Uterus (tissue), 4 donors: Measurements from ENCODE around the gene DPP6. TPM values are rescaled to one million over a fixed set of nuclear protein-coding genes. Genes with fewer than 3 reads are reported as not detected.

Source experiments
- DNase-seq, 2 donors: peaks; one replicate each; pipeline ENCODE4 v3.0.0-alpha.2; 2019 to 2020
- H3K27ac ChIP-seq, 2 donors: fragments of 200-600 bp; sonication (generic); 1 replicate in 1 of 2; 2 replicates in 1 of 2; pipeline ENCODE4 v1.5.1; 2016 to 2018
- H3K27me3 ChIP-seq, 2 donors: fragments of 200-600 bp; sonication (generic); one replicate each; pipeline ENCODE4 v1.5.1; 2018 to 2019; ENCODE audit warnings: control low read depth in 1 of 2
- H3K36me3 ChIP-seq, 2 donors: fragments of 200-600 bp; sonication (generic); one replicate each; pipeline ENCODE4 v1.5.1; 2019; ENCODE audit warnings: control low read depth in 1 of 2
- H3K4me1 ChIP-seq, 2 donors: fragments of 200-600 bp; sonication (generic); one replicate each; pipeline ENCODE4 v1.5.1; 2018 to 2019; ENCODE audit warnings: control low read depth in 1 of 2
- H3K4me3 ChIP-seq, 2 donors: fragments of 200-600 bp; sonication (generic); 1 replicate in 1 of 2; 2 replicates in 1 of 2; pipeline ENCODE4 v1.5.1; 2018 to 2019; ENCODE audit warnings: mild to moderate bottlenecking in 1 of 2
- H3K9me3 ChIP-seq, 2 donors: fragments of 200-600 bp; sonication (generic); one replicate each; pipeline ENCODE4 v1.5.1; 2019; ENCODE audit warnings: control low read depth in 1 of 2
- CTCF ChIP-seq, 4 experiments: fragments of 200-600 bp in 2 of 4; fragments of 450-650 bp in 2 of 4; sonication (generic) in 2 of 4; IDR thresholded peaks; one replicate each; pipeline ENCODE4 v1.5.1; 2016 to 2019; ENCODE audit warnings: antibody characterized with exemption in 4 of 4, mild to moderate bottlenecking in 2 of 4, moderate library complexity in 1 of 4
- POLR2A ChIP-seq, 2 donors: fragments of 450-650 bp; IDR thresholded peaks; one replicate each; pipeline ENCODE4 v1.6.1; 2016; ENCODE audit warnings: antibody characterized with exemption in 2 of 2, mild to moderate bottlenecking in 1 of 2, moderate library complexity in 1 of 2
- intact Hi-C: fragments of 100-400 bp; cut with DNase I; formaldehyde crosslinking; loops from one replicate; pipeline ENCODE4 v1.15.1; 2023; ENCODE audit warnings: low total_unique reads
- total RNA-seq, 4 donors: library from RNA; depleted of rRNA in 3 of 4; stranded (reverse); fragments of >200 nt in 3 of 4; gene quantifications; one replicate each; pipeline versions ENCODE4 v1.1.0 to v1.2.4, GENCODE V29; 2014 to 2023
- donor health status: DM: yes; HTN: yes; CAD: no.

The DPP6 gene
- total RNA-seq, 4 donors from 2014 or later, result 4.1 to 107 (median 42.7) TPM

DNA sequence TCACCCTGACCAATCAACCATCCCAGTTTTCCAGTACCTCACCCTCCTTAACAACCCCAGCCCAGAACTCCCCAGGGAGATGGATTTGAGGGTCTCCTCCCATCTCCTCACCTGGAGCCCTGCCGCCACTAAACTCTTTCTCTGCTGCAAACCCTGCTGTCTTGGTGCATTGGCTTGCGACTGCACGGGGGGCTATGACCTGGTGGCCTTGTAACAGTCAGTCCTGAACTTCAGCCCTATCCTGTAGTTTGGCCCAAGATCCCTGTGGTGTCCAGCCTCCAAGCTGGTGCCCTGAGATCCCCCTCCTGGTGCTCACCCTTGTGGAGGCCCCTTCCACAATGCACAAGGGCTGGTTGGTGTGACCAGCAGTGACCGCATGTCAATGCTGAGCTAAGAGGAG, 858.8 kb downstream of the DPP6 start:
- no peaks in the 10 kb centered on the region for H3K36me3 ChIP-seq
- peaks cover 0 to 3% of the 10 kb centered on the region in 2 donors for H3K27me3 ChIP-seq
- intact Hi-C loops, result no loop called here
- no peaks in the 10 kb centered on the region for H3K9me3 ChIP-seq
- no peak for DNase-seq
- TF ChIP-seq CTCF (IDR thresholded peaks at IDR 0.05) (no peak), POLR2A (IDR thresholded peaks at IDR 0.05) (no peak)
- no peak overlapping the region for H3K27ac ChIP-seq
- no peak overlapping the region for H3K4me3 ChIP-seq
- H3K4me1 ChIP-seq, result no peaks in the 10 kb centered on the region

DNA sequence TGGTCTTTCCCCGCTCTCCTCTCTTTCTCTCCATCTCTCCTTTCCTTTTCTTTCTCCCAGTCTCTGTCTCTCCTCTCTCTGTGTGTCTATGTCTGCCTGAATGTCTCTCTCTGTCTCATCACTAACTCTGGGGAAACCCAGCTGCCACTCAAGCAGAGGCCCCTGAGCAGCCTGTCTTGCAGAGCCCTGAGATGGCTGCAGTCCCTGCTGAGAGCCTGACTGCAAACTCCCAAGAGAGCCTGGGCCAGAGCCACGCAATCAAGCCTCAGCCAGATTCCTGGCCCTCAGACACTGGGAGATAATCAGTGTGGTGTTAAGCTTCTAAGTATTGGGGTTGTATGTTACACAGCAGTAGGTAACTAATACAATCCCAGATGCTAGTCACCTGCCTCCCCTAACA, 859.2 kb downstream of the DPP6 start:
- intact Hi-C loops, result no loop called here
- Histone ChIP-seq H3K4me1 (no peaks in the 10 kb centered on the region), H3K9me3 (no peaks in the 10 kb centered on the region), H3K27ac (no peak overlapping the region), H3K4me3 (no peak overlapping the region), H3K36me3 (no peaks in the 10 kb centered on the region), H3K27me3 (peaks cover 0 to 3% of the 10 kb centered on the region in 2 donors)
- TF ChIP-seq CTCF (IDR thresholded peaks at IDR 0.05), result no peak
- TF ChIP-seq POLR2A (IDR thresholded peaks at IDR 0.05), result no peak
- no peak for DNase-seq

- intact Hi-C loops, result no loop called here
- Histone ChIP-seq H3K9me3 (no peaks in the 10 kb centered on the region), H3K4me1 (no peaks in the 10 kb centered on the region), H3K4me3 (no peak overlapping the region), H3K27ac (no peak overlapping the region), H3K36me3 (no peaks in the 10 kb centered on the region), H3K27me3 (peaks cover 0 to 3% of the 10 kb centered on the region in 2 donors)
- TF ChIP-seq POLR2A (IDR thresholded peaks at IDR 0.05), result no peak
- TF ChIP-seq CTCF (IDR thresholded peaks at IDR 0.05), result no peak
- DNase-seq, result no peak
Measured at GRCh38 chr7:154911862-154912455, 859.8 kb downstream of the DPP6 start.

- no peaks in the 10 kb centered on the region for H3K36me3 ChIP-seq
- TF ChIP-seq CTCF (IDR thresholded peaks at IDR 0.05) (no peak), POLR2A (IDR thresholded peaks at IDR 0.05) (no peak)
- no peaks in the 10 kb centered on the region for H3K4me1 ChIP-seq
- H3K4me3 ChIP-seq, result no peak overlapping the region
- no peak for DNase-seq
- H3K27ac ChIP-seq, result no peak overlapping the region
- intact Hi-C loops, result no loop called here
- no peaks in the 10 kb centered on the region for H3K9me3 ChIP-seq
- H3K27me3 ChIP-seq, result peaks cover 0 to 3% of the 10 kb centered on the region in 2 donors
Measured at GRCh38 chr7:154912871-154913637, 860.9 kb downstream of the DPP6 start.

DNA sequence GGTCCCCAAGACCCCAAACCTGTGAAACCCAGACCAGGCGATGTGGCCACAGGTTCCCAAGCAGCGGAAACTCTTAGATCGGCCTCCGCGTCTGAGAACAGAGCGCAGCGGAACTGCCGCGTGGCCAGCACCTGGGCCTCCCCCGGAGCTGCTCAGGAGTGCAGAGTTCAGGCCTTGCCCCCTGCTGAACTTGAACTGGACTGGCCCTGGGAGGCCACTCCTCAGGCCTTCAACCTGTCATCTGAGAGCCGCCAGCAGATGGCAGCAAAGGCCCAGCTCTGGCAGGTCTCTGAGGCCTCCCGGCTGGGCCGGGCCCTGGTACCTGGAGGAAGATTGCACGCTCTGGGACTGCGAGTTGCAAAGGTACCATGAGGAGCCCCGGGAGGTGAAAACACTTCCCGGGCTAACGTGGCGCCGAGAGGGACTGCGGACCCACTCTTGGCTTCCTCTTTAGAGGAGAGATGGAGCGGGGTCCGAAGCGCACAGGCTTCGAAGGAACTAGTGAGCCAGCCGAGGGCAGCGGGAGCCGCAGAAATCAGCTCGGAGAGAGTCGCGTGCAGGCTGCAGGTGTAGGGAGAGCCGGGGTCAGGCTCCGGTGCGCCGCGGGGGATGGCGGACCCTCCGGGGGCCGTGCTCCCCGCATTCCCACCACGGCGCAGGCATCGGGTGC, 861.6 kb downstream of the DPP6 start:
- intact Hi-C loops, result no loop called here
- TF ChIP-seq CTCF (IDR thresholded peaks at IDR 0.05), result peak; percentile 74 to 81 (median 80)
- TF ChIP-seq POLR2A (IDR thresholded peaks at IDR 0.05), result no peak
- no peaks in the 10 kb centered on the region for H3K4me1 ChIP-seq
- DNase-seq, result peak; percentile 77 to 84
- peak overlapping the region in 1 of 2 donors; percentile 15 for H3K4me3 ChIP-seq
- peaks cover 0 to 3% of the 10 kb centered on the region in 2 donors for H3K27me3 ChIP-seq
- no peak overlapping the region for H3K27ac ChIP-seq
- no peaks in the 10 kb centered on the region for H3K36me3 ChIP-seq
- H3K9me3 ChIP-seq, result no peaks in the 10 kb centered on the region
